ENCODE measurements around the gene F2RL3.

DNA sequence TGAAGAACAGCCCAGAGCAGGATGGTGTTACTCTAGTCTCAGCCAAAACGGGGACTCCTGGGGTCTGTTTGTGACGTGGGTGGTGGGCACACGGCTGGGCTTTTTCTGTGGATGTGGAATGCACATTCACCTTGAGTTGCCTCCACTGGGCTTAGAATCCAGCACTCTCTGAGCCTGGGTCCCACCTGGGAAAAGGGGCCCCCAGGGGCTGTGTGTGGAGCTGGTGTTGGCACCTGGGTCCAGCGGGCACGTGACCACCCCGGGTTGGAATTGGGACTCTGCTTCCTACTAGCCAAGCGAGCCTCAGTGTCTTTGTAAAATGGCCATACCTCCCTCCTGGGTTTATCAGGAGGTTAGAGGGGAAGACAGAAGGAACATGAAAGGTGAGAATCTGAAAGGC lies 29.2 kb upstream of the F2RL3 start:
- no peak for TF ChIP-seq SMC3 (conservative IDR thresholded peaks at IDR 0.05; ENCODE audit: poor library complexity)
- no peak for TF ChIP-seq EP300 (conservative IDR thresholded peaks at IDR 0.05; ENCODE audit: poor library complexity, severe bottlenecking)
- TF ChIP-seq POLR2AphosphoS5 (IDR thresholded peaks at IDR 0.05) = no peak
- TF ChIP-seq TAF1 (IDR thresholded peaks at IDR 0.05; ENCODE audit: low read depth) = no peak
- TF ChIP-seq EZH2 (IDR thresholded peaks at IDR 0.05; ENCODE audit: borderline replicate concordance, insufficient read depth, low read length, poor library complexity, severe bottlenecking) = no peak
- no peak for TF ChIP-seq RAD21 (conservative IDR thresholded peaks at IDR 0.05)
- TF ChIP-seq, protein P1, sequence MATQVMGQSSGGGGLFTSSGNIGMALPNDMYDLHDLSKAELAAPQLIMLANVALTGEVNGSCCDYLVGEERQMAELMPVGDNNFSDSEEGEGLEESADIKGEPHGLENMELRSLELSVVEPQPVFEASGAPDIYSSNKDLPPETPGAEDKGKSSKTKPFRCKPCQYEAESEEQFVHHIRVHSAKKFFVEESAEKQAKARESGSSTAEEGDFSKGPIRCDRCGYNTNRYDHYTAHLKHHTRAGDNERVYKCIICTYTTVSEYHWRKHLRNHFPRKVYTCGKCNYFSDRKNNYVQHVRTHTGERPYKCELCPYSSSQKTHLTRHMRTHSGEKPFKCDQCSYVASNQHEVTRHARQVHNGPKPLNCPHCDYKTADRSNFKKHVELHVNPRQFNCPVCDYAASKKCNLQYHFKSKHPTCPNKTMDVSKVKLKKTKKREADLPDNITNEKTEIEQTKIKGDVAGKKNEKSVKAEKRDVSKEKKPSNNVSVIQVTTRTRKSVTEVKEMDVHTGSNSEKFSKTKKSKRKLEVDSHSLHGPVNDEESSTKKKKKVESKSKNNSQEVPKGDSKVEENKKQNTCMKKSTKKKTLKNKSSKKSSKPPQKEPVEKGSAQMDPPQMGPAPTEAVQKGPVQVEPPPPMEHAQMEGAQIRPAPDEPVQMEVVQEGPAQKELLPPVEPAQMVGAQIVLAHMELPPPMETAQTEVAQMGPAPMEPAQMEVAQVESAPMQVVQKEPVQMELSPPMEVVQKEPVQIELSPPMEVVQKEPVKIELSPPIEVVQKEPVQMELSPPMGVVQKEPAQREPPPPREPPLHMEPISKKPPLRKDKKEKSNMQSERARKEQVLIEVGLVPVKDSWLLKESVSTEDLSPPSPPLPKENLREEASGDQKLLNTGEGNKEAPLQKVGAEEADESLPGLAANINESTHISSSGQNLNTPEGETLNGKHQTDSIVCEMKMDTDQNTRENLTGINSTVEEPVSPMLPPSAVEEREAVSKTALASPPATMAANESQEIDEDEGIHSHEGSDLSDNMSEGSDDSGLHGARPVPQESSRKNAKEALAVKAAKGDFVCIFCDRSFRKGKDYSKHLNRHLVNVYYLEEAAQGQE (IDR thresholded peaks at IDR 0.05; ENCODE audit: borderline replicate concordance) = no peak
